Ishikawa (cell line): ENCODE results near the gene OPCML.

Source experiments
- MAX ChIP-seq: IDR thresholded peaks from 2 replicates; pipeline ENCODE4 v1.6.1; 2012
- RAD21 ChIP-seq: IDR thresholded peaks from 2 replicates; pipeline ENCODE4 v1.6.1; 2012; ENCODE audit warnings: low read depth
- ZBTB7A ChIP-seq: IDR thresholded peaks from 2 replicates; pipeline ENCODE4 v1.6.1; 2012; ENCODE audit warnings: low read depth

GRCh38 chr11:132942611-132943356 lies 589.5 kb downstream of the OPCML start:
- TF ChIP-seq RAD21 (no peak), MAX (no peak), ZBTB7A (no peak)
